GM03348 (cell line): ENCODE results near the gene RASSF7.

Source experiments
- DNase-seq: peaks from one replicate; pipeline ENCODE4 v3.0.0; 2012; ENCODE audit warnings: low spot score

RASSF7 gene

DNA sequence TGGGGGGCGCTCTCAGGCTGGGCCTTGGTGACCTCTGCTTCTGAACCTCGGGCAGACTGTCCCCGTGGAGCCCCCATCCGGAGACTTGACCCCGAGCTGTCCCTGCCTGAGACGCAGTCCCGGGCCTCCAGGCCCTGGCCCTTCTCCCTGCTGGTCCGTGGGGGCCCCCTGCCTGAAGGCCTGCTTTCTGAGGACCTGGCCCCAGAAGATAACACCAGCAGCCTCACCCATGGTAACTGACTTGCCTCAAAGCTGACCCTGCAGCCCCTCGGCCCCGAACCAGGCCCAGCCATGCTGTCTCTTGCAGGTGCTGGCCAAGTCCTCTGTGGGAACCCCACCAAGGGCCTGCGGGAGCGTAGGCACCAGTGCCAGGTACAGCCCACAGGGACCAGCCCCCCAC lies 9.2 kb upstream of the RASSF7 start:
- DNase-seq = no peak

- DNase-seq = no peak
Observed at GRCh38 chr11:553083-553987, 7.4 kb upstream of the RASSF7 start.

DNA sequence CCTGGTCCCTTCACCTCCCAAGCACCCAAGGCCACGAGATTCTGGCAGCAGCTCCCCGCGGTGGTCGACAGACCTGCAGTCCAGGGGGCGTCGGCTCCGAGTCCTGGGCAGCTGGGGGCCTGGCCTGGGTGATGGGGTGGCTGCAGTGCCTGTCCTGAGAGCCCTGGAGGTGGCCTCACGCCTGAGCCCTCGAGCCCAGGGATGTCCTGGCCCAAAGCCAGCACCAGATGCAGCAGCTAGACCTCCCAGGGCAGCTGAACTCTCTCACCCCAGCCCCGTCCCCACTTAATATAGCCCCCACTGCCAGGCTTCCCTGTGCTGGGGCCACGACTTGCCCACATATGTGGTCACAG lies 6.8 kb upstream of the RASSF7 start:
- DNase-seq = no peak

DNA sequence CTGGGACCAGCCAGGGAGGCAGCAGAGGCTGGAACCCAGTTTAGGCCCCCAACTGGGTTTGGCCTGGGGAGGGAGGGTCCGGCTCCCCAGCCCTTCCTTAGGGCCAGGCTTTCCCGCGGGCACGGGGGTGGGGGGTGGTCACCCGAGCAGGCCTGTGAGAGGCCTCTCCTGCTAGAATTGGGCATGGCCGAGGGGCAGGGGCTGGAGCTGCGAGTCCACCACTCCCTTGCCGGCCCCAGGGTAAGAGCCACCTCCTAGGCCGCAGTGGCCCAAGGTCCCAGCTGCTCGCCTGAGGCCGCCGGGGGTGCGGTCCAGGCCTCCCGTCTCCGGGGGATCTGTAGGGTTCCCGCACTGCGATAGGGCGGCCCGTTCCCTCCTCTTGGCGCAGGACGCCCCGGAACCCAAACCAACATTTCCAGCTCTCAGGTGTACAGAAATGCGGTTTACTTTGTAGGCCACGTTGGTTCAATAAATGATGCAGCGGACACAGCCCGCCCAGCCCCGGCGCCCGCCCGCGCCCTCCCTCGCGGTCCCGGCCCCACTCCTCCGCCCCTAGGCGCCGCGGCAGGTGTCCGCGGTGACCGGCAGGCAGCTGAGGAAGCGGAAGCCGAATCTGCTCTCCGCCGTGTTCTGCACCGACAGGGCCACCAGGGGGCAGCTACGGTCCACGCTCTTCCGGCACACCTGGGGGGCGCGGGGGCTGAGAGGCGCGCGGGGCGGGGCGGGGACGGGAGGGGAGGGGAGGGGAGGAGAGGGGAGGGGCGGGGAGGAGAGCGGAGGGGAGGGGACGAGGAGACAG lies 6.1 kb upstream of the RASSF7 start:
- DNase-seq = peak; percentile 73

GRCh38 chr11:555227-555779 lies 5.5 kb upstream of the RASSF7 start:
- no peak for DNase-seq

DNA sequence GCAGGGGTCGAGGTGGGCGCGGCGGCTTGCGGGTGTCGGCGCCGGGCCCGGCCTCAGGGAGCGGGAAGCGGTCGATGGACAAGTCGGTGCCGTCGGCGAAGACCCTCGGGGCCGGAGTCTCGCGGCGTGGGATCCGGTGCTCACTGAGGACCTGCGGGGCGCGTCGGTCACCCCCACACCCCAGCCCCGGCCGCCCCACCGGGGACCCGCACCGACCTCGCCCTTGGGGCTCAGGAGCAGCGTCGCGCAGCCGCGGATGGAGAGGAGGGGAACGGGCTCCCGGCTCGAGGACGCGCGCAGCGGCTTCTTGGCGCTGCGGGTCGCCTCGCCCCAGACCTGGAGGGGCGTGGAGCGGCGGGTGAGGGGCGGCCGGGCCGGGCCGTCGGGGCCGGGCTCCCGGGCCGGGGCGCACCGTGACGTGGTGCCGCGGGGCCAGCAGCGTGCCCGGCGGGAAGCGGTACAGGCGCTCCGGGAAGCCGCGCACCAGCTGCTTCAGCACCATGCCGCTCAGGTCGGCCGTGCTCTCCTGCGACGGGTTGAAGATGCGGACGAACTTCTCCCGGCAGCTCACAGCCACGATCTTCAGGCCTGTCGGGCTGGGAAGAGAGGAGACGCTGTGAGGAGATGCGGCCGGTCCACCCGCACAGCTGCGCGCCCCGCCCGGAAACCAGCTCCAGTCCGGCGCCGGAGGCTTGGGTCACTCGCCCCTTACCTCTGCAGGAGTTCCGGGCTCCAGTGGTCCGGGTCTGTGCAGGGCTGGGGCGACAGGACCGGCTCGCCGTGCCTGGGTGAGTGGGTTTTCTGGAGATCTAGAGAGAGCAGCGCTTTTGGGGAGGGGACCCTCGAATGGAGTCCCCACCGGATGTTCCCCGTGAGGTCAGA lies 4.7 kb upstream of the RASSF7 start:
- DNase-seq = no peak

DNA sequence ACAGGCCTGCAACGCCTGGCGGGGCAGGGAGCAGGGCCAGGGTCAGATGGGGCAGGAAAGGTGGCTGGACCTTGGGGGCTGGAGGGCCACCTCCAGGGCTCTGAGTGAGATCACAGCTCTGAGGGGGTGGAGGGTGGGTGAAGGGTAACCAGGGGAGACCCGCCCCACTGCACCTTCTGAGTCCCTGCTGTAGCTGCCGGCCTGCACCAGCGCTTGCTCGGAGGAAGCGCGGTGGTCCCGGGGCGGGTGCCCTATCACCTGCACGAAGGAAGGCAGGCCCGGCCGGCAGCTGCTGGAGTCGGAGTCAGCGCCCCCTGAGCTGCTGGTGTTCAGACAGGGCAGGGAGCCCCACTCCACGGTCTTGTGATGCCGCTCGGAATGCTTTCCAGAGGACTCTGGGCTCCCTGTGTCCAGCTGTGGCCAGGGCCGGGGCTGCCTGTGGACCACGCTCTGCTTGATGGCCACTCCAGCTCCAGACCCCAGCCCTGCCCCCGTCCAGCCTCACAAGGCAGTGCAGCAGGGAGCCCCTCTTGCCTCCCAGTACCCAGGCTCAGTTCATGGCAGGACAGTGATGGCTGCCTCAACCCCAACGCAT lies 4.0 kb upstream of the RASSF7 start:
- DNase-seq = no peak

GRCh38 chr11:557328-558132 lies 3.2 kb upstream of the RASSF7 start:
- DNase-seq = no peak

GRCh38 chr11:558503-558902 lies 2.3 kb upstream of the RASSF7 start:
- no peak for DNase-seq

- no peak for DNase-seq
Observed at GRCh38 chr11:559020-559620, 1.6 kb upstream of the RASSF7 start.

GRCh38 chr11:559712-560304 lies 962 bp upstream of the RASSF7 start:
- no peak for DNase-seq

DNA sequence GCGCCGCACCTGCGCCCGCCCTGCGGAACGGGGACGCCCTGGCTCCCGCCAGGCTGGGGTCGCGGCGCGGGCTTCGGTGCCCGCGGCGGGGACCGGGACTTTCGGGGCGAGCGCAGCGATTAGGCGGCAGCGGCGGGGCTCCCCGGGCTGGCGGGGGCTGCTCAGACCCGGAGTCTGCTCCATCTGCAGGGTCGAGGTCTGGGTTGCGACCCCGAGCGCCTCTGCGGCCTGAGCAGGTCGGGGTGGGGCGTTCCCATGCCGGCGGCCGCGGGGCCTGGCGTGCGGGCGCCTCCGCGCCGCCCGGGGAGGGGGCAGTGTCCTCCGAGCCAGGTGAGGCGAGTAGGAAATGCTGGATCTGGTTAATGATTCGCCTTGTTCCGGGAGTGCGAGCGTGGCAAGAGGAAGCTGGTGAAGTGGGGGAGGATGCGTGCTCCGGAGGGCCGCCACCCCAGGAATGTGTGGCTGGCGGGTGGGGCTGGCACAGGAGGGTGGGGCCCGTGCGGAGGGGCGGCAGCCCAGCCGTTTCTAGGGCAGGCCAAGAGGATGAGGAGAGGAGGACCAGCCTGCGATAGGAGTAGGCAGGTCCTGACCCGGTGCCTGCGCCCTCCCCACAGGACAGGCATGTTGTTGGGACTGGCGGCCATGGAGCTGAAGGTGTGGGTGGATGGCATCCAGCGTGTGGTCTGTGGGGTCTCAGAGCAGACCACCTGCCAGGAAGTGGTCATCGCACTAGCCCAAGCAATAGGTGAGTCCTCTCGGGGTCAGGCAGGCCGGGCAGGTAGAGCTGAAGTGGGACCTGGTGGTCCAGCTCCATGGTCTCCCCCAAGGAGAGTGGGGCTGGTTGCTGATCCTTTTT lies 606 bp downstream of the RASSF7 start:
- DNase-seq = peak; percentile 60

GRCh38 chr11:562046-562645 lies 1.4 kb downstream of the RASSF7 start:
- no peak for DNase-seq

DNA sequence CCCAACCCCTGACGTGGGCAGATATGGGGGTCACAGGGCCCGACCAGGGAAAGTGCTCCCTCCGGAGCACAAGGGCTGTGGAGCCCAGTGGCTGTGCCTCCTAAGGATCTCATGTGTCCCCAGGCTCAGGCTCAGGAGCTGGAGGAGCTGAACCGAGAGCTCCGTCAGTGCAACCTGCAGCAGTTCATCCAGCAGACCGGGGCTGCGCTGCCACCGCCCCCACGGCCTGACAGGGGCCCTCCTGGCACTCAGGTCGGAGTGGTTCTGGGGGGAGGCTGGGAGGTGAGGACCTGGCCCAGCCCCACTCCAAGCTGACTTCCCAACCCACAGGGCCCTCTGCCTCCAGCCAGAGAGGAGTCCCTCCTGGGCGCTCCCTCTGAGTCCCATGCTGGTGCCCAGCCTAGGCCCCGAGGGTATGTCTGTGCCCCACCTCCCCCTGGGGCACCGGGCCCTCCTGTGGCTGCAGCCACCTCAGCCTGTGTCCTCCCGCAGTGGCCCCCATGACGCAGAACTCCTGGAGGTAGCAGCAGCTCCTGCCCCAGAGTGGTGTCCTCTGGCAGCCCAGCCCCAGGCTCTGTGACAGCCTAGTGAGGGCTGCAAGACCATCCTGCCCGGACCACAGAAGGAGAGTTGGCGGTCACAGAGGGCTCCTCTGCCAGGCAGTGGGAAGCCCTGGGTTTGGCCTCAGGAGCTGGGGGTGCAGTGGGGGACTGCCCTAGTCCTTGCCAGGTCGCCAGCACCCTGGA lies 2.5 kb downstream of the RASSF7 start:
- no peak for DNase-seq

GRCh38 chr11:563812-564578 lies 3.2 kb downstream of the RASSF7 start:
- DNase-seq = no peak

DNA sequence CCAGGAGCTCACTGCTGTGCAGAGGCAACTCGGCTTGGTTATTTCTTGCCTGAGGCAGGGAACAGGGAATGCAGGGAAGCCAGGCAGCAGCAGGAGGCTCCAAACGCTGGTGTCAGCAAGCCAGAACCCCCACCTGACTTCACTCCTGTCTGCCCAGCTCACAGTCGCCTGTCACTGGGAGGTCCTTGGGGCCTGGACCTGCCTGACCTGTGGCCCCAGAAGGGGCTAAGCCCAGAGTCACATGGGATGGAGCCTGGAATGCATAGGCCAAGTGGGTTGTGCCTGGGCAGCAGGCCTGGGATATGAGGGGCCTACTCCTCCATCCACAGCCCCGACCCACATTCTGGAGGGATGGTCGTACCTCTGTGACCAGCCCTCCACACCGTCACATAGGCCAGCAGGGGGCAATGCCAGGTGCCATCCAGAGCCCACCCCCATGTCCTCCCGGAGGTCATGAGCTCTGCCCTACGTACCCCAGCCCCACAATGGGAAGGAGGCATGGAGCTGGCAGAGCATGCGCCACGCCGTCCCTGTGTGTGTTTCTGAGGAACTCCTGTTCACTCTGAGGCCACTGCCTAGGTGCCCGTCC lies 5.2 kb downstream of the RASSF7 start:
- DNase-seq = no peak
